OCI-LY1 (cell line): ENCODE data around the gene SYT1.

ENCODE experiments used
- CTCF ChIP-seq: fragments of 200-600 bp; sonication (generic), shearing (Covaris generic); IDR thresholded peaks from 2 replicates; pipeline ENCODE4 v1.5.1; 2017; ENCODE audit warnings: mild to moderate bottlenecking, antibody characterized with exemption, low read length, moderate library complexity, mixed read lengths
- EZH2 ChIP-seq: fragments of 200-600 bp; sonication (generic), shearing (Covaris generic); IDR thresholded peaks from 2 replicates; pipeline ENCODE4 v1.8.0; 2017; ENCODE audit warnings: borderline replicate concordance, mixed run types, mild to moderate bottlenecking, antibody characterized with exemption, low read length, moderate library complexity, mixed read lengths

GRCh38 chr12:79115743-79116142, 251.2 kb downstream of the SYT1 start:
- TF ChIP-seq EZH2, result no peak
- TF ChIP-seq CTCF, result no peak
